ENCODE data around the gene SLC25A43.

DNA sequence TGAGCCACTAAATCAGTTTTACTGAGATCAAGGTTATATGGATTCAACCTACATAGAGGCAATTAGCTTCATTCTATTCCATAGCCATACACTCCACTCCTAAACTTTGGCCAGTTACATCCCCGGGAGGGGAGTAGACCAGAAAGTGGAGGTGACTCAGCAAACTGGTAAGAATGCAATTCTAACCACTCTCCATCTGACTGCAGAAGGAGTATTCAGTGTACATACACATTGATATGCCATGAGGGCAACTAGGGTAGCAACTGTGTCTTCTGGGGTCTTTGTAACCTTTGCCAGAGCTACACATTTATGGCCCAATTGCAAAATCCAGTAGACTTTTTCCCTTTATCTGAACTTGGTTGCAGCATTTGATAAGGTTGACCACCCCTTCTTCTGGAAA lies 7.6 kb downstream of the SLC25A43 start:
- TF ChIP-seq CTCF (IDR thresholded peaks at IDR 0.05) (no peak), POLR2A (IDR thresholded peaks at IDR 0.05) (no peak)

All from lower leg skin (tissue), 3 donors.